Measurements from ENCODE around the gene RTTN.

The RTTN gene

DNA sequence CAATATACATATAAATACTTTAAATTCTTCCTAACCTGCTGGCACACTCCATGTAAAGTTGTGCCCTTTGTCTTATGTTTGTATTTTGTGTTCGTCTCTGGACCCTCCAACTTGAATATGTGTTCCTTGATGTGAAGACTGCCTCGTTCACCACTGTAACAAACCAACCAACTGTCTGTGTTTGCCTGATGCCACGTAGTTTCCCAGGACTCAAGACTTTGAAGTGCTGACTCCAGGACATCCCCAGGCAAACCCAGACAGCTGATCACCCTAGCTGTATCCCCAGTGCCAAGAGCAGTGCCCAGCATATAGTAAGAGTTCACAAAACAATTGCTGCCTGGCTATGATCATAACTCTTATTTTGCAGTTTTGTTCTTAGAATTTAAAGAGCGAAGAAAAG lies 242.3 kb downstream of the RTTN start:
- no peak for DNase-seq

- DNase-seq = no peak
Observed at GRCh38 chr18:69961718-69962117, 243.8 kb downstream of the RTTN start.

GRCh38 chr18:69958422-69958821 lies 247.1 kb downstream of the RTTN start:
- no peak for DNase-seq

GRCh38 chr18:69957747-69958146 lies 247.7 kb downstream of the RTTN start:
- DNase-seq = no peak

DNA sequence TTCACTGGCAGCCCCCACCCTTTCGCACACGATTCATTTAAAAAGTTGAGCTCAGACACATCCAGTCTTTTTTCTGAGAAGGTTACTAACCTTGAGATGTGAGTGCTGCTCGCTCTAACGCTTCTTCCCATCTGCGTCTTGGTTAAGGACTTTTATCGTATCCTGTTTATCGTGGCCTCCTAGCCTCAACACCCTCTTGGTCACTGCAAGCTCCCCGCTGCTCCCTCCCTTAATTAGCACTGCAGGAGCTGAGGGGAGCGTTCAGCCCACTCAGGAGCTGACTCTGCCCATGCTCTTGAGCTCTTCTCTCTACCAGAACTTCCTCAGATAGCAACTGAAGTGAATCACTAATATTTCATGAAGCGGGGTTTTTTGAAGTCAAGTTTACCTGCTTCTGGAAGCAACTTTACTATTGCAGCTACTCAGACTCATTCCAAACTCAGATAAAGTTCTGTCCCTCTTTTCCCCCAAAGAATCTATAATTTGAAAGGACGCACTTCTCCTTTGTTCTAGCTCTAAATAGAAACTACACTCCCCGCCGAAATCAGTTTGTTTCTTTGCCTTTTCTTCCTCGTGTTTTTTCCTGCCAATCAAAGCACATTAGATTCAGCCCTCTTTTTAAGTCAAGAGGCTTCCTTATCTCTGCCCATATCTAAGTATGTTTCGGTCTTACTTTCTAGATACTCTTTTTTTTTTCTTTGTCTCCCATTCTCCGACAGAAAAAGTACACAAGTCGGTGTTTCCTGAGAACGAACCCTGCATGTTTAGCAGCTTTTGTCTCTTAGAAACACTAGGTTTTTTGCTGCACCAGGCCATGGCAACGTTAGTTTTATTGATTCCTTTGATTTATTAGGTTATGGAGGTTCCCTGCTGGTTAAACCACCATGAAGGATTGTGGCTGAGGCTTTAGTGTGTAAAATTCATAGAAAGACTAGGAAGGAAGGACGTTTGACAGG lies 248.5 kb downstream of the RTTN start:
- no peak for DNase-seq

DNA sequence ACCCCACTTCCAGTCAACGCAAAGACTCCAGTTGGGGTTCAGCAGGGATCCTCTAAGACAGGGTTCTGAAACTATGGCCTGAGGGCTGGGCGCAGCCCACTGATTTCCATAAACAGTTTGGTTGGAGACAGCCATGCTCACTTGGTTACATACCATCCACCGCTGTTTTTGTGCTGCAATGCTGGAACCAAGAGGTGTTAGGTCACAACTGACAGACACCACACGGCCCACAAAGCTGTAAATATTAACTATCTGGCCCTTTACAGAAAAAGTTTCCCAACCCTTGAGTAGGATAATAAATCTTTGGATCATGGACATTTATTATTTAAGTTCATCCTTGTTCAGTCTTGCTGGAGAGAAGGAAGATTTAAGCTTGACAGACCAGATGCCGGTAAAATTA lies 249.4 kb downstream of the RTTN start:
- DNase-seq = no peak

DNA sequence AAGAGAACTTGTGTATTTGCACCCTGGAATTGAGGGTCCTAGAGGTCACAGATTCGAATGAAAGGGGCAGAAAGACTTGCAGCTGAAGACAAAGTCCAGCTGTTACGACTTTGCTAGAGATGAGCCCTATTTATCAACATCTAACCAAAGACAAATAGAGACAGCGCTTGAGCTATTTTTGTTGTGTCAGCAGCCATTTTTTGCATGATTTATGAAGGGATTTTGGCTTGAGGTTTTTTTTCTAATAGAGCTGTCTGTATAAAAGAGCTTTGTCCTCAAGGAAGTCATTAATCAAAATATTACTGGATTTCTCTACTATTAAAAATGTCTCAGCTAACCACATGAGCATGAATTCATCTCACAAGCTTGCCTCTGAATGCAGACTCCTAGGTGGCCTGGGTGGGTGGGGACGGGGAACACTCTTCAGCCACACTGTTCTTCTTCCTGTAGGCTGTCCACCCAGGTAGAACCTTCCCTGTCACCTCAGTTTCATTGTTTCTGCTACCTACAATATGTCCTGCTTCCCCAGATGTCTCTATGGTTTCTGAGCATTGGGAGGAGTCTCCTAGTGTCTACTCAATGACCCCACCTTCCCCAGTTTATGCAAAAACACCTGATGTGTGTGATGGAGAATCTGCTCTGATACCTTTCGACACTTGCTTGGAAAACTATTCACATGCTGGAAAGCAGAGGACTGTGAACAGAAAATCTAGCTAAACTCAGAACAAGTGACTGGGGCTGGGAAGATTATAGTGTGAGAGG lies 250.6 kb downstream of the RTTN start:
- no peak for DNase-seq

DNA sequence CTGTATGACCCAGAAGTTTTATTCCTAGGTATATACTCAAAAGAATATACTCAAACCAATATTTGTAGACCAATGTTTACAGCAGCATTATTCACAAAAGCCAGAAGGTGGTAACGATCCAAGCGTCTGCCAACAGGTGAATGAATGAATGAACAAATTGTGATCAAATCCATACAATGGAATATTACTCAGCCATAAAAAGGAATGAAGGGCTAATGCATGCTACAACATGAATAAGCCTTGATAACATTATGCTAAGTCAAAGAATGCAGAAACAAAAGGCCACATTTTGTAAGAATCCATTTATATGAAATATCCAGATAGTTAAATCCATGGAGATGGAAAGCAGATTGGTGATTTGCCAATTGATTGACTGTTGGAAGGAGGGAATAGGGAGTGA lies 252.3 kb downstream of the RTTN start:
- DNase-seq = no peak
